ENCODE data around the gene TBXT. TPM values are rescaled to one million over a fixed set of nuclear protein-coding genes. Genes with fewer than 3 reads are reported as not detected.
"Not testable (repeated sequence)": the region's sequence is repeated elsewhere in the genome, so short reads cannot be mapped to it uniquely, and the experiment has no call there.

Gene TBXT
- total RNA-seq, 2 experiments from 2014 or later: not detected

GRCh38 chr6:166127624-166128472, 39.8 kb downstream of the TBXT start:
- no peak for DNase-seq
- intact Hi-C loops (cut with micrococcal nuclease): no loop called here
- CTCF ChIA-PET: no interaction called here
- Mint-ChIP-seq H3K27ac (no peak overlapping the region), H3K4me3 (no peak overlapping the region), H3K4me1 (ENCODE audit: low read depth) (no peaks in the 10 kb centered on the region), H3K27me3 (ENCODE audit: low read depth) (peaks cover 7% of the 10 kb centered on the region), H3K9me3 (no peaks in the 10 kb centered on the region), H3K36me3 (ENCODE audit: low read depth) (no peaks in the 10 kb centered on the region)

- H3K27ac Mint-ChIP-seq; intact Hi-C loops (cut with micrococcal nuclease); H3K4me3 Mint-ChIP-seq; H3K27me3 Mint-ChIP-seq (ENCODE audit: low read depth); H3K9me3 Mint-ChIP-seq; DNase-seq; H3K36me3 Mint-ChIP-seq (ENCODE audit: low read depth); H3K4me1 Mint-ChIP-seq (ENCODE audit: low read depth): not testable (repeated sequence)
- CTCF ChIA-PET: interaction anchor here (0.7 kb wide), 1 partner anchor 172 kb away, joined by 3 read pairs; no protein-coding TSS in a partner anchor
Measured at GRCh38 chr6:166123115-166123514, 44.5 kb downstream of the TBXT start.

DNA sequence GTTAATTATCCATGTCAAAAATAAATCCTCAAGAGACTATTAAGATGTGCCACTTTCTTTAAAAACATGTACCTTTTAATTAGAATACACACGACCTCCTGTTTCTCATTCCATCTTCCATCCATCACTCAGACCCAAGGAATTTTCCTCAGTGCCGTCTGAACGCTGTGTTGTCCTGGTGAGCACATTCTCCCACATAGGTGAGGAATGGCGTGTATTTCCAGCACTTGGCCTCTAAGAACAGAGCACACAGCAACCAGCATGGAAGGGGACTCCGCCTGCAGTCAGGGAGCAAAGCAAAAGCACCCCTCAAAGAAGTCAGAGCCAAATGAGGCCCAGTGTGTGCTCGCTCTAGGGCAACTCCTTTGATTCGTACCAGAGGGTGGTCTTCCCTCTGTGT, 45.9 kb downstream of the TBXT start:
- no peaks in the 10 kb centered on the region for H3K9me3 Mint-ChIP-seq
- H3K27me3 Mint-ChIP-seq (ENCODE audit: low read depth): no peaks in the 10 kb centered on the region
- no peak for DNase-seq
- intact Hi-C loops (cut with micrococcal nuclease): no loop called here
- H3K4me1 Mint-ChIP-seq (ENCODE audit: low read depth): no peaks in the 10 kb centered on the region
- H3K36me3 Mint-ChIP-seq (ENCODE audit: low read depth): no peaks in the 10 kb centered on the region
- CTCF ChIA-PET: no interaction called here
- H3K27ac Mint-ChIP-seq: no peak overlapping the region
- H3K4me3 Mint-ChIP-seq: no peak overlapping the region

DNA sequence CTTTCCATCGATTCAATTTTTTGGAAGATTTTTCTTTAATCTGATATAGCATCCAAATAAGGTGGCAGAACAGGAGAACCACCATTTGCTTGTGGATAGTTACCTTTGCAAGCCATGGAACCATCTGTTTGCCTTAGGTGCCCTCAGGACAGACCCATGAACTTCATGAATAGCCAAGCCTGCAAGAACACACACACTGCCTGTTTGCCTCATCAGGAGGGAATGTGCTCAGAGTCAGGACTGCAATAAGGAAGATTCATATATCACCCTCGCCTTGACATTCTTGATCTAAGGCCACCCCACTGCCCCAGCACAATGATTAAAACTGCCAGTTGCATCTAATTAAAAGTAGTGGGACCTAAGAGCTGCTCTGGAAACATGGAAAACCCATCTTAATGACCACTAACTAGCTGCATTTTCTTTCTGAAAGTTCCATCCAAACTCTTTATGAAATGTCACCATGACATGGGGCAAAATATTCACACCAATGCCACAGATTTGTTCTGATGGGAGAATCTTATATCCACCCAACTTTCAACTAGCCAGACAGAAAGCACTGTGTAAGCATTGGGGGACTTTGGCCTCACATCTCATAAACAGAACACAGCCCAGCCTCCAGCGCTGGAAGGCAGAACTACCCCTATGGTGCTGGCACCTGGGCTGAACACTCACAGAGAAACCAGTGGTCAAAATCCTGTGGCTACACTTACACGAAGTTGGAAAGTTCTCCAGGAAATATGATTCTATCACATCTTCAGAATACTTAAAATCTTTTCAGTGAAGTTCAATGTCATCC, 48.3 kb downstream of the TBXT start:
- Mint-ChIP-seq H3K27me3 (ENCODE audit: low read depth) (no peaks in the 10 kb centered on the region), H3K9me3 (peaks cover 7% of the 10 kb centered on the region), H3K4me3 (no peak overlapping the region), H3K27ac (no peak overlapping the region), H3K36me3 (ENCODE audit: low read depth) (no peaks in the 10 kb centered on the region), H3K4me1 (ENCODE audit: low read depth) (no peaks in the 10 kb centered on the region)
- CTCF ChIA-PET: interaction anchor here (1.3 kb wide), 1 partner anchor 21 kb away, joined by 3 read pairs; no protein-coding TSS in a partner anchor
- intact Hi-C loops (cut with micrococcal nuclease): no loop called here
- DNase-seq: no peak

- intact Hi-C loops (cut with micrococcal nuclease): no loop called here
- Mint-ChIP-seq H3K36me3 (ENCODE audit: low read depth) (no peaks in the 10 kb centered on the region), H3K4me3 (no peak overlapping the region), H3K9me3 (peaks cover 7% of the 10 kb centered on the region), H3K27ac (no peak overlapping the region), H3K4me1 (ENCODE audit: low read depth) (no peaks in the 10 kb centered on the region), H3K27me3 (ENCODE audit: low read depth) (peaks cover 5% of the 10 kb centered on the region)
- CTCF ChIA-PET: no interaction called here
- DNase-seq: no peak
Measured at GRCh38 chr6:166115609-166116008, 52.0 kb downstream of the TBXT start.

- Mint-ChIP-seq H3K4me3 (no peak overlapping the region), H3K27me3 (ENCODE audit: low read depth) (peaks cover 11% of the 10 kb centered on the region)
Measured at GRCh38 chr6:166112580-166112979, 55.1 kb downstream of the TBXT start.

GRCh38 chr6:166109608-166110007, 58.0 kb downstream of the TBXT start:
- H3K9me3 Mint-ChIP-seq: no peaks in the 10 kb centered on the region
- H3K27me3 Mint-ChIP-seq (ENCODE audit: low read depth): peaks cover 13% of the 10 kb centered on the region
- H3K27ac Mint-ChIP-seq: no peak overlapping the region
- no peak overlapping the region for H3K4me3 Mint-ChIP-seq
- intact Hi-C loops (cut with micrococcal nuclease): loop anchor here (10.0 kb wide), 1 partner anchor 675 kb away; no protein-coding TSS in a partner anchor
- no peak for DNase-seq
- no peaks in the 10 kb centered on the region for H3K36me3 Mint-ChIP-seq (ENCODE audit: low read depth)
- H3K4me1 Mint-ChIP-seq (ENCODE audit: low read depth): peaks cover 2% of the 10 kb centered on the region
- CTCF ChIA-PET: interaction anchor here (1.6 kb wide), 1 partner anchor 165 kb away, joined by 3 read pairs; no protein-coding TSS in a partner anchor

More at GRCh38 chr6:166112580-166112979, 55.1 kb downstream of the TBXT start:
- CTCF ChIA-PET: no interaction called here
- intact Hi-C loops (cut with micrococcal nuclease): no loop called here
- Mint-ChIP-seq H3K36me3 (ENCODE audit: low read depth) (no peaks in the 10 kb centered on the region), H3K4me1 (ENCODE audit: low read depth) (no peaks in the 10 kb centered on the region), H3K27ac (no peak overlapping the region), H3K9me3 (peaks cover 7% of the 10 kb centered on the region)
- DNase-seq: no peak

Other genes with a start within 250 kb of the TBXT start
- gene PRR18, start 140.5 kb upstream of the TBXT start, total RNA-seq: not detected
- 10 to 100 TPM; 53.1 to 53.3 TPM for gene SFT2D1, start 174.7 kb upstream of the TBXT start, total RNA-seq
- 10 to 100 TPM; 16.6 to 18.7 TPM for gene MPC1, start 215.1 kb upstream of the TBXT start, total RNA-seq

All from activated naive CD4-positive, alpha-beta T cell treated with anti-CD3 and anti-CD28 coated beads for 36 hours (primary cell).